ENCODE data around the gene GLCE.

GLCE gene

DNA sequence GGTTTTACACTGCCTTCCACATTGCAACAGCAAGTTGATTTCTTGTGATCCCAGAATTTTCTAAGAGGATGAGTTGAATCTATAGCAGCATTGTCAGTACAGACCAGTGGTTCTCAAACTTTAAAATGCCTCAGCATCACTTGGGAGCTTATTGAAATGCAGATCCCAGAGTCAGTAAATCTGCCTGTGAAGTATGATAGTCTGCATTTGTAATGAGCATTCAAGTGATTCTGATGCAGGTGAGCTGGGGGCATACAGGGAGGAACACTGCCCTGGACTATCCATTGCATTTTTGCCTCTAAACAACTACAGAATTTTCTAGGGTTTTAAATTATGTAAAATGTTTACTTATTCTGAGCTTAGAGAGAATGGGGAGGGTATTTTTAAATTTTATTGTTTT is 110.8 kb downstream of the GLCE start:
- Histone ChIP-seq H3K4me3 (ENCODE audit: low read length) (no peak overlapping the region), H3K36me3 (ENCODE audit: control insufficient read depth, insufficient read depth, low read length) (no peaks in the 10 kb centered on the region), H3K4me1 (ENCODE audit: control insufficient read depth, insufficient read depth, low read length) (peaks cover 2% of the 10 kb centered on the region; the same call in 1 of the 2 replicates), H3K27ac (ENCODE audit: low read length) (no peak overlapping the region), H3K27me3 (ENCODE audit: control insufficient read depth, insufficient read depth, low read length) (no peaks in the 10 kb centered on the region), H3K9me3 (ENCODE audit: control insufficient read depth, insufficient read depth, low read length) (no peaks in the 10 kb centered on the region)
- no peak for DNase-seq (ENCODE audit: low read depth, low spot score)

DNA sequence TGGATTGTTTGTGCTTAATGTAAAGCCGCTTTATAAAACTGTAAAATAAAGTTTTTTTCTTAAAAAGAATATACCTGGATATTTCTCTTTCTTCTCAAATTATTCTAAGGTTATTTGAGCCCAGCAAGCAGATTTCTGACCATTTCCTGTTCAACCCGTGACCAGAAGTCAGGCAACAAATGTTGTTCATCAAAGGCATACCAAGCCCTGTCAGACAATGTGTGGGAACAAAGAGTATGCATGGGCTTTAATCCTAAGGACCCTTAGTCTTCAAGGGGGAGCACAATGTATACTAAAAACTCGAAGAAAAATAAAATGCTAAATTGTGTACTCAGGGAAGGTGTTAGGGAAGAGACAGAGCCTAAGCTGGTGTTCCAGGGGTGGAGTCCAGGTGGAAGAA is 111.7 kb downstream of the GLCE start:
- H3K36me3 ChIP-seq (ENCODE audit: control insufficient read depth, insufficient read depth, low read length) = no peaks in the 10 kb centered on the region
- DNase-seq (ENCODE audit: low read depth, low spot score) = no peak
- no peaks in the 10 kb centered on the region for H3K27me3 ChIP-seq (ENCODE audit: control insufficient read depth, insufficient read depth, low read length)
- H3K4me3 ChIP-seq (ENCODE audit: low read length) = no peak overlapping the region
- no peak overlapping the region for H3K27ac ChIP-seq (ENCODE audit: low read length)
- no CpG with 5 or more reads among the region's 3 CpGs for WGBS (ENCODE audit: insufficient coverage, insufficient read length)
- H3K9me3 ChIP-seq (ENCODE audit: control insufficient read depth, insufficient read depth, low read length) = no peaks in the 10 kb centered on the region
- peaks cover 3% of the 10 kb centered on the region; the same call in 1 of the 2 replicates for H3K4me1 ChIP-seq (ENCODE audit: control insufficient read depth, insufficient read depth, low read length)

DNA sequence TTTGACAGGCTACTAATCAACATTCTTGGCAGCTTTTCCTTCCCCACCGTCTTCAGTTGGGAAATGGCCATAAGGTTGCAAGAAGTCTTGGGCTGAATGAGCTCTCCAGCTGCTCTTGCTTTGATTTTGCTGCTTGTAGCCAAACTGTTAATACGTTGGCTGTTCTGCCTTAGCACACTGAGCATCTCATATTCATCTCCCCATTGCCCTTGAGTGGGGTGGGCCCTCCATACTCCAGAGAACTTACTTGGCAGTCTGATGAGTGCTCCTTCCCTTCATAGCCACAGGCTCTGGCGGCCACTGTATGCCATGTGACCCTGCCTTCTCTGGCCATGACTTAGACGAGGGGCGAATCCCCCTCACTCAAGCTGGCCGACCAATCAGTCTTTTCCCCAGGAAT is 112.5 kb downstream of the GLCE start:
- H3K9me3 ChIP-seq (ENCODE audit: control insufficient read depth, insufficient read depth, low read length) = no peaks in the 10 kb centered on the region
- H3K4me3 ChIP-seq (ENCODE audit: low read length) = no peak overlapping the region
- no peak overlapping the region for H3K27ac ChIP-seq (ENCODE audit: low read length)
- no peaks in the 10 kb centered on the region for H3K36me3 ChIP-seq (ENCODE audit: control insufficient read depth, insufficient read depth, low read length)
- H3K4me1 ChIP-seq (ENCODE audit: control insufficient read depth, insufficient read depth, low read length) = peaks cover 3% of the 10 kb centered on the region; the same call in 1 of the 2 replicates
- no peak for DNase-seq (ENCODE audit: low read depth, low spot score)
- H3K27me3 ChIP-seq (ENCODE audit: control insufficient read depth, insufficient read depth, low read length) = no peaks in the 10 kb centered on the region
- no CpG with 5 or more reads among the region's 6 CpGs for WGBS (ENCODE audit: insufficient coverage, insufficient read length)

DNA sequence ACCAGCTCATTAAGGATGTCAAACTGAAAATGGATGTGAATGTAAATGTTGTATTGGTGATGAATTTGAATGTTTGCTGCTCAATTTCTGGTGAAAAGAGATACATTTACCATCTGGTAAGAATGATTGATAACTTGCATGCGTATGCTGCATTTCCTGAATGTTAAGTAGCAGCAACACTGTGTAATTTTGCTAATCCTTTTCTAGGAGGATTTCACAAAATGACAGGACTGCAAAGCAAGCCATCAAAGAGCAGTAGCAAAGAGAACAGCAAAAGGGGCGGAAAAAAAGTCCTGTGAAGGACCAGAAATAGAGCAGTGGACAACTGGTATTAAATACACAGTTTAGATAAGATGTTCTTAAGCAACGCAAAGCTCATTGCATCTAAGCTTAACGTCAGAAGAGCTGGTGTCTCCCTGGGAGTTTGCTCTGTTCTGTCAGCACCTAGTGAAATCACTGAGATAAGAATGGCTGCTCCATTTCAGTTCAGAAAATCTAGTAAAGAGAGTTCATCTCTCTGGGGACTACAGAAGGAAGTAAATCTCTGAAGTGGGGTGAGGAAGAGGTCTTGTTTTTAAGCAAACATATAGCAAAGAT is 114.7 kb downstream of the GLCE start:
- H3K27me3 ChIP-seq (ENCODE audit: control insufficient read depth, insufficient read depth, low read length) = no peaks in the 10 kb centered on the region

DNA sequence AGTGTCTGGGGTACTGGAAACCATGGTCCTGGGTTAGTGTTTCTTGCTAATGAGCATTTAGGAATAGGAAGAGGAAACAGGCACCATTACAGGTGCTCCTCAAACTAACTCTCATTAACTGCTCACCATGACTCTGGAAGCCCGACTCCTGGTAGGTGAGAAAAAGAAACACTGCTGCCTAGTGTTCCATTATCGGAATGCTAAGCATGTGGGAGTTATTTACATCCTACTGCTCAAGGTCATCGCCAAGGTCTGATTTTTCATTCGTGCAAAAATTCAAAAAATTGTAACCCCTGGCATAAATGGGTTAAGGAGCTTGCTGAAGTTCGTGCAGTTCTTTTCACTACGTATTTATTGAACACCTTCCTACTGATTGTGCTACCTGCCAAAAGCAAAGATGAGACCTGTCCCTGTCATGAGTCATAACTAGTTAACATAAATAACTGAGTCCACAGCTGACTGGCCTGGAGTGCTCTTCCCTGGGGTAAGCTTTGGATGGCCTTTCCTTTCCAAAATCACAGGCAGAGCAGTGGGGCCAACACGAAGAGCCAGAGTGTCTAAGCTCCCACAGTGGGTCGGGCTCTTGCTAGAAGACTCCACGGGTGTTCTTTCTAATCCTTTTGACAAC is 115.6 kb downstream of the GLCE start:
- WGBS (ENCODE audit: insufficient coverage, insufficient read length) = no CpG with 5 or more reads among the region's 9 CpGs
- H3K36me3 ChIP-seq (ENCODE audit: control insufficient read depth, insufficient read depth, low read length) = no peaks in the 10 kb centered on the region
- DNase-seq (ENCODE audit: low read depth, low spot score) = no peak
- H3K9me3 ChIP-seq (ENCODE audit: control insufficient read depth, insufficient read depth, low read length) = no peaks in the 10 kb centered on the region
- H3K4me1 ChIP-seq (ENCODE audit: control insufficient read depth, insufficient read depth, low read length) = peaks cover 3% of the 10 kb centered on the region; the same call in 1 of the 2 replicates
- H3K27me3 ChIP-seq (ENCODE audit: control insufficient read depth, insufficient read depth, low read length) = no peaks in the 10 kb centered on the region
- H3K4me3 ChIP-seq (ENCODE audit: low read length) = no peak overlapping the region
- H3K27ac ChIP-seq (ENCODE audit: low read length) = no peak overlapping the region

More for the DNA sequence above, 114.7 kb downstream of the GLCE start:
- no peak for DNase-seq (ENCODE audit: low read depth, low spot score)
- Histone ChIP-seq H3K4me3 (ENCODE audit: low read length) (no peak overlapping the region), H3K36me3 (ENCODE audit: control insufficient read depth, insufficient read depth, low read length) (no peaks in the 10 kb centered on the region), H3K27ac (ENCODE audit: low read length) (no peak overlapping the region), H3K9me3 (ENCODE audit: control insufficient read depth, insufficient read depth, low read length) (no peaks in the 10 kb centered on the region), H3K4me1 (ENCODE audit: control insufficient read depth, insufficient read depth, low read length) (peaks cover 3% of the 10 kb centered on the region; the same call in 1 of the 2 replicates)
- WGBS (ENCODE audit: insufficient coverage, insufficient read length) = no CpG with 5 or more reads among the region's 4 CpGs

DNA sequence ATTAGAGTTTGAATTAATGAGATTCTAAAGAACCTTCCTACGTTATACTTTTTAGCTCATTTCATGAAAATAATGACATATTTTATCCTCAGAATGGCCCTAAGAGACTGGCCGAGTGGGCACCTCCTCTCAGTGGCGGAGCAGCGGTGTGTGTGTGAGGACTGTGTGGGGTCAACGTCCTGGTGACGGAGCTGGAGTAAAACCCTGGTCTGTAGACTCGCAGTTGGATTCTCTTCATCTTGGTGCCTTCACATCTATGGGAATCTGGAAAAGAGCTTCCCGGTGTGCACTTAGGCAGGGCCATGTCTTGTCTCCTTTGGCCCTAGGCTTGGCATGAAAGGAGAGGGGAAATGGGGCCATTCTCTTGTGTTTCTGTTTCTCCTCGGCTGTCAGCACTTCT is 116.9 kb downstream of the GLCE start:
- Histone ChIP-seq H3K4me1 (ENCODE audit: control insufficient read depth, insufficient read depth, low read length) (peaks cover 3% of the 10 kb centered on the region; the same call in 1 of the 2 replicates), H3K9me3 (ENCODE audit: control insufficient read depth, insufficient read depth, low read length) (no peaks in the 10 kb centered on the region), H3K27ac (ENCODE audit: low read length) (no peak overlapping the region), H3K36me3 (ENCODE audit: control insufficient read depth, insufficient read depth, low read length) (no peaks in the 10 kb centered on the region), H3K4me3 (ENCODE audit: low read length) (no peak overlapping the region), H3K27me3 (ENCODE audit: control insufficient read depth, insufficient read depth, low read length) (no peaks in the 10 kb centered on the region)
- DNase-seq (ENCODE audit: low read depth, low spot score) = no peak
- no CpG with 5 or more reads among the region's 9 CpGs for WGBS (ENCODE audit: insufficient coverage, insufficient read length)

DNA sequence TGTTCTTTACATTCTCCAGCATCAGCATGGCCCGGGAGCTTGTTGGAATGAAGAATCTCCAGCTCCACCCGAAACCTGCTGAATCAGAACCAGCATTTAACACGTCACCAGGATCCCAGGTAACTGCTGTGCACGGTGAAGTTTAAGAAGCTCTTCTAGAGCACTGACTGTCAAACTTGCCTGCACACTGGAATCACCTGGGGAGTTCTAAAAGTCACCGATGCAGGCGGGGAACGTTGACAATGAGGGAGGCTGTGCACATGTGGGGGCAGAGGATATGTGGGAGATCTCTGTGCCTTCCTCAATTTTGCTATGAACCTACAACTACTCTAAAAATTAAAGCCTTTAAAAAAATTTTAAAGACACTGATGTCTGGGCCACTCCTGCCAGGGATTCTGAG is 119.2 kb downstream of the GLCE start:
- H3K27ac ChIP-seq (ENCODE audit: low read length) = no peak overlapping the region
- no peaks in the 10 kb centered on the region for H3K27me3 ChIP-seq (ENCODE audit: control insufficient read depth, insufficient read depth, low read length)
- H3K4me1 ChIP-seq (ENCODE audit: control insufficient read depth, insufficient read depth, low read length) = peaks cover 3% of the 10 kb centered on the region; the same call in 1 of the 2 replicates
- no peaks in the 10 kb centered on the region for H3K36me3 ChIP-seq (ENCODE audit: control insufficient read depth, insufficient read depth, low read length)
- no peak for DNase-seq (ENCODE audit: low read depth, low spot score)
- H3K9me3 ChIP-seq (ENCODE audit: control insufficient read depth, insufficient read depth, low read length) = no peaks in the 10 kb centered on the region
- H3K4me3 ChIP-seq (ENCODE audit: low read length) = no peak overlapping the region
- no CpG with 5 or more reads among the region's 7 CpGs for WGBS (ENCODE audit: insufficient coverage, insufficient read length)

DNA sequence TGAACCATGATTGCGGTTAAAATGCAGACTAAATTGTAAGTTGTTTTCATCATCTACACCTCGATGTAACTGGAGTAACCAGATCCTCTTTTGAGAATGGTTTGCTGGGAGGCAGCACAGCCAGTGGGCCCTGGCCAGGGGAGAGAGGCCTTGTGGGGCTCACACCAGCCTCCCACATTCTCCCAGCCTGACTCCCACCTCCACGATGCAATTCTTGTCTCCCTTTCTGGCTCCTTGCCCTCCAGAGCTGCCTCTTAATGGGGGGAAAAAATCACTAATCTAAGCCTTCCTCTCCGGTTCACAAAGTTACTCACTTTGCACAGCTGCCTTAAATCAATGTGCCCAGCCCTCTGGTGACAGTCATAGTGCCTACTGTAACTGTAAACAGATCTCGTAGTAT is 120.3 kb downstream of the GLCE start:
- DNase-seq (ENCODE audit: low read depth, low spot score) = no peak
- Histone ChIP-seq H3K27ac (ENCODE audit: low read length) (no peak overlapping the region), H3K27me3 (ENCODE audit: control insufficient read depth, insufficient read depth, low read length) (no peaks in the 10 kb centered on the region), H3K4me3 (ENCODE audit: low read length) (no peak overlapping the region), H3K4me1 (ENCODE audit: control insufficient read depth, insufficient read depth, low read length) (peaks cover 3% of the 10 kb centered on the region; the same call in 1 of the 2 replicates), H3K36me3 (ENCODE audit: control insufficient read depth, insufficient read depth, low read length) (no peaks in the 10 kb centered on the region), H3K9me3 (ENCODE audit: control insufficient read depth, insufficient read depth, low read length) (no peaks in the 10 kb centered on the region)
- no CpG with 5 or more reads among the region's 5 CpGs for WGBS (ENCODE audit: insufficient coverage, insufficient read length)

DNA sequence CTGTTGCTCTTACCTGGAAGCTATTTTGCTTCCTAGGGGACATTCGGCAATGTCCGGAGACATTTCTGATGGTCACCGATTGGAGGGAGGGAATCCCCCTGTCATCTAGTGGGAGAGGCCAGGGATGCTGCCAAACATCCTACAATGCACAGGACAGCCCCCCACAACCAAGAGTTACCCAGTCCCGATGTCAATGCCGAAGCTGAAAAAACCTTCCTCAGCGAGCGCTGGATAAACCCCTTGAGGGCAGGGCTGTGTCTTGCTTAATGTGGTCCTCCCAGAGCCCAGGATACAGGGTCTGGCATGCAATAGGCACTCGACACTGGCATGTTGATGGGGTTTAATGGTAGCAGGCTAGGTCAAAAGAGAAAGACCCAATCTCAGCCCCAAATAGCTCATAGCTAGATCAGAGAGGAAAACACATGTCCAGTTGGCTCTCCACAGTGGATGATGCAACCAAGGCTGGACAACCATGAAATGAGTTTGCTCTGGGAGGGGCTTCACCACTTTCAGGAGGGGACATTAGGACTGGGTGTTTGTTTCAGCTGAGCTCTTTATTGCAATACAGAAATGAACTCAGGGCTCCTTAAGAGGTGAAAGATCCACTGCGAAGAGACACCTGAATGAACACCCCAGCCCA is 121.8 kb downstream of the GLCE start:
- Histone ChIP-seq H3K27me3 (ENCODE audit: control insufficient read depth, insufficient read depth, low read length) (no peaks in the 10 kb centered on the region), H3K4me3 (ENCODE audit: low read length) (no peak overlapping the region), H3K27ac (ENCODE audit: low read length) (no peak overlapping the region), H3K4me1 (ENCODE audit: control insufficient read depth, insufficient read depth, low read length) (no peaks in the 10 kb centered on the region), H3K36me3 (ENCODE audit: control insufficient read depth, insufficient read depth, low read length) (no peaks in the 10 kb centered on the region), H3K9me3 (ENCODE audit: control insufficient read depth, insufficient read depth, low read length) (no peaks in the 10 kb centered on the region)
- WGBS (ENCODE audit: insufficient coverage, insufficient read length) = no CpG with 5 or more reads among the region's 9 CpGs
- no peak for DNase-seq (ENCODE audit: low read depth, low spot score)

DNA sequence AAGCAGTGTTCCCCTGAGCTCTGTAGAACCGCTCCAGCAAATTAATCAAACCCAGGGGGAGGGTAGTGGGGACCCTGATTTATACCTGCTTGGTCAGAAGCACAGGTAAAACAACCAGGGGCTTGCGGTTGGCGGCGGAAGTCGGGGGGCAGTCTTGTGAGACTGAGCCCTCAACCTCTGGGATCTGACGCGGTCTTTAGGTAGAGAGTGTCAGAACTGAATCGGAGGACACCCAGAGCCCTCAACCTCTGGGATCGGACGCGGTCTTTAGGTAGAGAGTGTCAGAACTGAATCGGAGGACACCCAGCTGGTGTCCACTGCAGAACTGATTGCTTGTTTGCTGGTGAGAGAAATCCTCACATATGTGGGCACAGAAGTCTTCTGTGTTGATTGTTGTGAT is 125.4 kb downstream of the GLCE start:
- Histone ChIP-seq H3K4me3 (ENCODE audit: low read length) (no peak overlapping the region), H3K4me1 (ENCODE audit: control insufficient read depth, insufficient read depth, low read length) (no peaks in the 10 kb centered on the region), H3K9me3 (ENCODE audit: control insufficient read depth, insufficient read depth, low read length) (no peaks in the 10 kb centered on the region), H3K36me3 (ENCODE audit: control insufficient read depth, insufficient read depth, low read length) (no peaks in the 10 kb centered on the region), H3K27me3 (ENCODE audit: control insufficient read depth, insufficient read depth, low read length) (no peaks in the 10 kb centered on the region), H3K27ac (ENCODE audit: low read length) (no peak overlapping the region)
- WGBS (ENCODE audit: insufficient coverage, insufficient read length) = no CpG with 5 or more reads among the region's 12 CpGs
- DNase-seq (ENCODE audit: low read depth, low spot score) = no peak

Measured in iPS DF 6.9 (cell line).